ENCODE results near the gene TMEM209.

The TMEM209 gene

GRCh38 chr7:130143986-130144311 is 61.3 kb downstream of the TMEM209 start:
- no peak for DNase-seq (ENCODE audit: low spot score)

GRCh38 chr7:130143334-130143732 is 61.9 kb downstream of the TMEM209 start:
- DNase-seq (ENCODE audit: low spot score): no peak

- DNase-seq (ENCODE audit: low spot score): no peak
Measured at GRCh38 chr7:130142654-130143333, 62.4 kb downstream of the TMEM209 start.

- no peak for DNase-seq (ENCODE audit: low spot score)
Measured at GRCh38 chr7:130141884-130142653, 63.1 kb downstream of the TMEM209 start.

- peak; percentile 91 for DNase-seq (ENCODE audit: low spot score)
Measured at GRCh38 chr7:130141161-130141883, 63.9 kb downstream of the TMEM209 start.

GRCh38 chr7:130140551-130141160 is 64.5 kb downstream of the TMEM209 start:
- no peak for DNase-seq (ENCODE audit: low spot score)

GRCh38 chr7:130139193-130139960 is 65.8 kb downstream of the TMEM209 start:
- no peak for DNase-seq (ENCODE audit: low spot score)

- no peak for DNase-seq (ENCODE audit: low spot score)
Measured at GRCh38 chr7:130137207-130137606, 68.0 kb downstream of the TMEM209 start.

GRCh38 chr7:130136579-130137167 is 68.5 kb downstream of the TMEM209 start:
- DNase-seq (ENCODE audit: low spot score): no peak

GRCh38 chr7:130135208-130136205 is 69.7 kb downstream of the TMEM209 start:
- no peak for DNase-seq (ENCODE audit: low spot score)

- DNase-seq (ENCODE audit: low spot score): no peak
Measured at GRCh38 chr7:130134726-130135125, 70.5 kb downstream of the TMEM209 start.

GRCh38 chr7:130134106-130134636 is 71.0 kb downstream of the TMEM209 start:
- no peak for DNase-seq (ENCODE audit: low spot score)

GRCh38 chr7:130133029-130133782 is 72.0 kb downstream of the TMEM209 start:
- DNase-seq (ENCODE audit: low spot score): no peak

GRCh38 chr7:130131964-130132875 is 73.0 kb downstream of the TMEM209 start:
- no peak for DNase-seq (ENCODE audit: low spot score)

GRCh38 chr7:130131191-130131834 is 73.9 kb downstream of the TMEM209 start:
- DNase-seq (ENCODE audit: low spot score): no peak

GRCh38 chr7:130129011-130129411 is 76.2 kb downstream of the TMEM209 start:
- no peak for DNase-seq (ENCODE audit: low spot score)

GRCh38 chr7:130127821-130128317 is 77.3 kb downstream of the TMEM209 start:
- no peak for DNase-seq (ENCODE audit: low spot score)

Measured in left forelimb (tissue), 1 donor.